Neural progenitor cell (in vitro differentiated cells): ENCODE measurements around the gene RAD51B. TPM values are rescaled to one million over a fixed set of nuclear protein-coding genes. Genes with fewer than 3 reads are reported as not detected.

Experiments
- DNase-seq: peaks from one replicate; pipeline ENCODE4 v3.0.0-alpha.2; 2016; ENCODE audit warnings: low spot score
- H2AFZ ChIP-seq: fragments of 200-600 bp; sonication (generic); replicated peaks from 2 replicates; pipeline ENCODE4 v1.6.1; 2016; ENCODE audit warnings: antibody characterized with exemption
- H3F3A ChIP-seq: fragments of 200-600 bp; sonication (generic); 2 replicates; pipeline ENCODE4 v1.6.1; 2016; ENCODE audit warnings: antibody characterized with exemption, low read depth
- H3K27ac ChIP-seq: fragments of 200-600 bp; sonication (generic); 2 replicates; pipeline ENCODE4 v1.5.1; 2016; ENCODE audit warnings: mild to moderate bottlenecking
- H3K27me3 ChIP-seq: fragments of 200-600 bp; sonication (generic); 2 replicates; pipeline ENCODE4 v1.6.1; 2016; ENCODE audit warnings: mild to moderate bottlenecking, moderate library complexity
- H3K36me3 ChIP-seq: fragments of 200-600 bp; sonication (generic); 2 replicates; pipeline ENCODE4 v1.5.1; 2016
- H3K4me1 ChIP-seq: fragments of 200-600 bp; sonication (generic); 2 replicates; pipeline ENCODE4 v1.6.1; 2016; ENCODE audit warnings: mixed run types
- H3K4me2 ChIP-seq: fragments of 200-600 bp; sonication (generic); 2 replicates; pipeline ENCODE4 v1.6.1; 2016
- H3K4me3 ChIP-seq: fragments of 200-600 bp; sonication (generic); 2 replicates; pipeline ENCODE4 v1.5.1; 2016
- H3K79me2 ChIP-seq: fragments of 200-600 bp; sonication (generic); 2 replicates; pipeline ENCODE4 v1.6.1; 2016; ENCODE audit warnings: low read depth
- H3K9ac ChIP-seq: fragments of 200-600 bp; sonication (generic); 2 replicates; pipeline ENCODE4 v1.6.1; 2016
- H3K9me3 ChIP-seq: fragments of 200-600 bp; sonication (generic); 2 replicates; pipeline ENCODE4 v1.5.1; 2016; ENCODE audit warnings: low read depth
- H4K20me1 ChIP-seq: fragments of 200-600 bp; sonication (generic); 2 replicates; pipeline ENCODE4 v1.6.1; 2016; ENCODE audit warnings: low read depth
- H3K27ac Mint-ChIP-seq: 3 replicates; pipeline ENCODE4 v1.8.0; 2021; ENCODE audit warnings: mixed read lengths
- H3K27me3 Mint-ChIP-seq: 2 replicates; pipeline ENCODE4 v1.8.0; 2022; ENCODE audit warnings: low read depth, mild to moderate bottlenecking, inconsistent platforms, moderate library complexity, mixed read lengths; ENCODE audit not compliant: insufficient read depth
- H3K36me3 Mint-ChIP-seq: 3 replicates; pipeline ENCODE4 v1.8.0; 2021; ENCODE audit warnings: mixed read lengths
- H3K4me1 Mint-ChIP-seq: 3 replicates; pipeline ENCODE4 v1.8.0; 2021; ENCODE audit warnings: mixed read lengths
- H3K4me3 Mint-ChIP-seq: 3 replicates; pipeline ENCODE4 v1.8.0; 2021; ENCODE audit warnings: mild to moderate bottlenecking, moderate library complexity, mixed read lengths
- H3K9me3 Mint-ChIP-seq: 3 replicates; pipeline ENCODE4 v1.8.0; 2020; ENCODE audit warnings: mixed read lengths
- CTCF ChIP-seq: fragments of 200-600 bp; sonication (generic); IDR thresholded peaks from 2 replicates; pipeline ENCODE4 v1.5.1; 2017; ENCODE audit warnings: antibody characterized with exemption, mild to moderate bottlenecking
- EZH2 ChIP-seq: fragments of 200-600 bp; sonication (generic); IDR thresholded peaks from 2 replicates; pipeline ENCODE4 v1.6.1; 2017; ENCODE audit warnings: antibody characterized with exemption, mild to moderate bottlenecking, moderate library complexity
- EZH2phosphoT487 ChIP-seq: fragments of 200-600 bp; sonication (generic); IDR thresholded peaks from 2 replicates; pipeline ENCODE4 v1.6.1; 2017; ENCODE audit warnings: antibody characterized with exemption
- total RNA-seq: library from RNA; depleted of rRNA; stranded (reverse); fragments of >200 nt; gene quantifications from 2 replicates; pipeline ENCODE4 v1.2.3, GENCODE V29; 2015; ENCODE audit warnings: low replicate concordance

RAD51B gene
- total RNA-seq, 1 donor from 2014 or later = 50.5 TPM

- peak overlapping the region; percentile 74 for H3K4me3 Mint-ChIP-seq
- Histone ChIP-seq H3K9ac (no peak overlapping the region), H3K4me1 (peaks cover 33% of the 10 kb centered on the region), H2AFZ (peak overlapping the region; percentile 51), H3K4me2 (peak overlapping the region; percentile 55), H3K27ac (peak overlapping the region; percentile 40), H3K79me2 (no peaks in the 10 kb centered on the region), H3K4me3 (peak overlapping the region; percentile 4), H3F3A (peaks cover 18% of the 10 kb centered on the region), H4K20me1 (no peaks in the 10 kb centered on the region), H3K27me3 (no peaks in the 10 kb centered on the region), H3K9me3 (no peaks in the 10 kb centered on the region), H3K36me3 (no peaks in the 10 kb centered on the region)
- peaks cover 11% of the 10 kb centered on the region for H3K27me3 Mint-ChIP-seq
- peaks cover 9% of the 10 kb centered on the region for H3K9me3 Mint-ChIP-seq
- peak overlapping the region; percentile 99 for H3K27ac Mint-ChIP-seq
- H3K4me1 Mint-ChIP-seq = peaks cover 70% of the 10 kb centered on the region
- no peaks in the 10 kb centered on the region for H3K36me3 Mint-ChIP-seq
- TF ChIP-seq EZH2phosphoT487 (no peak), CTCF (no peak), EZH2 (no peak)
- peak; percentile 79 for DNase-seq
Observed at GRCh38 chr14:68730811-68731425, 911.3 kb downstream of the RAD51B start.

GRCh38 chr14:68733086-68733914 lies 913.7 kb downstream of the RAD51B start:
- Histone ChIP-seq H3K36me3 (no peaks in the 10 kb centered on the region), H3K4me2 (no peak overlapping the region), H3F3A (peaks cover 18% of the 10 kb centered on the region), H3K27me3 (no peaks in the 10 kb centered on the region), H3K9me3 (no peaks in the 10 kb centered on the region), H3K4me1 (peaks cover 46% of the 10 kb centered on the region), H3K27ac (no peak overlapping the region), H2AFZ (peak overlapping the region; percentile 46), H3K4me3 (no peak overlapping the region), H3K9ac (no peak overlapping the region), H4K20me1 (no peaks in the 10 kb centered on the region), H3K79me2 (no peaks in the 10 kb centered on the region)
- Mint-ChIP-seq H3K27me3 (peaks cover 15% of the 10 kb centered on the region), H3K9me3 (no peaks in the 10 kb centered on the region), H3K4me3 (no peak overlapping the region), H3K36me3 (no peaks in the 10 kb centered on the region), H3K4me1 (peaks cover 78% of the 10 kb centered on the region), H3K27ac (peak overlapping the region; percentile 92)
- TF ChIP-seq CTCF = no peak
- no peak for TF ChIP-seq EZH2
- TF ChIP-seq EZH2phosphoT487 = no peak
- DNase-seq = no peak

- DNase-seq = no peak
- Histone ChIP-seq H3F3A (peaks cover 18% of the 10 kb centered on the region), H3K4me2 (no peak overlapping the region), H3K36me3 (no peaks in the 10 kb centered on the region), H3K4me3 (no peak overlapping the region), H3K79me2 (no peaks in the 10 kb centered on the region), H3K9me3 (no peaks in the 10 kb centered on the region), H3K9ac (no peak overlapping the region), H2AFZ (no peak overlapping the region), H4K20me1 (no peaks in the 10 kb centered on the region), H3K27ac (no peak overlapping the region), H3K4me1 (peaks cover 46% of the 10 kb centered on the region), H3K27me3 (no peaks in the 10 kb centered on the region)
- Mint-ChIP-seq H3K27me3 (peaks cover 23% of the 10 kb centered on the region), H3K4me3 (no peak overlapping the region), H3K36me3 (no peaks in the 10 kb centered on the region), H3K27ac (peak overlapping the region; percentile 27), H3K9me3 (peaks cover 5% of the 10 kb centered on the region), H3K4me1 (peaks cover 69% of the 10 kb centered on the region)
- TF ChIP-seq CTCF (no peak), EZH2phosphoT487 (no peak), EZH2 (no peak)
Observed at GRCh38 chr14:68734231-68734732, 914.7 kb downstream of the RAD51B start.
